SK-N-SH treated with all-trans-retinoic acid at 6 μM for 48 hours (cell line): ENCODE measurements around the gene PSMA7.

ENCODE experiments used
- ARNTL ChIP-seq: fragments of 450-650 bp; formaldehyde crosslinking; IDR thresholded peaks from 2 replicates; pipeline ENCODE4 v1.5.0; 2020; ENCODE audit warnings: low read depth, mild to moderate bottlenecking, moderate library complexity, borderline replicate concordance
- CREB5 ChIP-seq: fragments of 250-450 bp; sonication (Bioruptor Pico); IDR thresholded peaks from 2 replicates; pipeline ENCODE4 v1.5.1; 2020; ENCODE audit warnings: low read depth, mild to moderate bottlenecking, moderate library complexity
- ESRRG ChIP-seq: fragments of 250-450 bp; sonication (Bioruptor Pico); IDR thresholded peaks from 2 replicates; pipeline ENCODE4 v1.6.1; 2021; ENCODE audit warnings: mild to moderate bottlenecking
- PATZ1 ChIP-seq: fragments of 250-450 bp; sonication (Bioruptor Pico); IDR thresholded peaks from 2 replicates; pipeline ENCODE4 v1.8.0; 2020; ENCODE audit warnings: mild to moderate bottlenecking, moderate library complexity, borderline replicate concordance
- ZFP3 ChIP-seq: fragments of 250-450 bp; sonication (Bioruptor Pico); IDR thresholded peaks from 2 replicates; pipeline ENCODE4 v1.5.0; 2020; ENCODE audit warnings: mild to moderate bottlenecking, moderate library complexity

GRCh38 chr20:62105592-62105991 lies 37.6 kb downstream of the PSMA7 start:
- TF ChIP-seq ARNTL (CRISPR knock-in tag) (no peak), PATZ1 (no peak), ZFP3 (CRISPR knock-in tag) (no peak), ESRRG (CRISPR knock-in tag) (no peak), CREB5 (CRISPR knock-in tag) (no peak)
